GM12878 (cell line): ENCODE measurements around the gene PSMC3IP. TPM values are rescaled to one million over a fixed set of nuclear protein-coding genes. Genes with fewer than 3 reads are reported as not detected.

Experiments
- ATAC-seq: fragments of 200-7000 bp; cut with Tn5 transposase; 3 replicates; pipeline ENCODE4 v1.9.1; 2020; ENCODE audit warnings: mild to moderate bottlenecking, moderate library complexity
- BruUV-seq: library from RNA; stranded (reverse); fragments of 400-500 nt; replicated peaks from 2 replicates; lab custom pipeline; 2021; lab: Mats Ljungman, UMichigan
- CTCF ChIA-PET: fragments of 300-600 bp; sonication (Branson Sonifier 250); formaldehyde crosslinking; extraction: SDS; loops from one replicate; lab custom pipeline; 2021; ENCODE audit warnings: inconsistent platforms; lab: Yijun Ruan, JAX
- POLR2A ChIA-PET: fragments of 350-600 bp; formaldehyde crosslinking; extraction: SDS; loops from one replicate; lab custom pipeline; 2021; ENCODE audit warnings: inconsistent platforms; lab: Charles Lee
- RAD21 ChIA-PET: fragments of 300-600 bp; sonication (Branson Sonifier 250); formaldehyde crosslinking; loops from one replicate; lab custom pipeline; 2023; ENCODE audit warnings: antibody characterized with exemption; ENCODE audit not compliant: unreplicated experiment; lab: Charles Lee
- SMC1A ChIA-PET: fragments of 300-600 bp; sonication (Branson Sonifier 250); formaldehyde crosslinking; loops from one replicate; lab custom pipeline; 2023; ENCODE audit not compliant: unreplicated experiment, uncharacterized antibody; lab: Charles Lee
- DNase-seq: peaks from one replicate; pipeline ENCODE4 v3.0.0-alpha.2; 2011; ENCODE audit warnings: low read depth, low spot score
- FAIRE-seq: peaks from 3 replicates; lab custom pipeline; 2011; peaks lifted over from hg19 to GRCh38; lab: Jason Lieb, UNC
- H2AFZ ChIP-seq: 2 replicates; pipeline ENCODE4 v1.6.0; 2011; ENCODE audit warnings: low read depth, low read length, control low read depth; ENCODE audit not compliant: control insufficient read depth
- H3K27ac ChIP-seq: 2 replicates; pipeline ENCODE4 v1.5.1; 2011; ENCODE audit warnings: control low read depth; ENCODE audit not compliant: control insufficient read depth, insufficient read depth
- H3K27me3 ChIP-seq, 2 experiments: replicated peaks in 1 of 2; 2 replicates each; pipeline versions ENCODE4 v1.6.0 to v1.6.1; 2011; ENCODE audit warnings: low read length in 1 of 2; ENCODE audit not compliant: control insufficient read depth in 2 of 2, insufficient read depth in 2 of 2
- H3K36me3 ChIP-seq, 2 experiments: 2 replicates each; pipeline ENCODE4 v1.5.1; 2011; ENCODE audit warnings: low read length in 1 of 2; ENCODE audit not compliant: control insufficient read depth in 2 of 2, insufficient read depth in 2 of 2
- H3K4me1 ChIP-seq: 2 replicates; pipeline ENCODE4 v1.6.1; 2011; ENCODE audit warnings: mild to moderate bottlenecking, low read length, moderate library complexity, mixed read lengths; ENCODE audit not compliant: control insufficient read depth, insufficient read depth
- H3K4me2 ChIP-seq: 2 replicates; pipeline ENCODE4 v1.6.0; 2011; ENCODE audit warnings: control low read depth; ENCODE audit not compliant: control insufficient read depth, insufficient read depth
- H3K4me3 ChIP-seq: fragments of 200-600 bp; sonication (generic); 2 replicates; pipeline ENCODE4 v1.5.1; 2016
- H3K79me2 ChIP-seq: 2 replicates; pipeline ENCODE4 v1.6.0; 2011; ENCODE audit warnings: low read length; ENCODE audit not compliant: control insufficient read depth, insufficient read depth
- H3K9ac ChIP-seq: 2 replicates; pipeline ENCODE4 v1.8.0; 2011; ENCODE audit warnings: low read length, control low read depth, mixed read lengths; ENCODE audit not compliant: control insufficient read depth, insufficient read depth
- H3K9me3 ChIP-seq: replicated peaks from 3 replicates; pipeline ENCODE4 v1.5.1; 2011; ENCODE audit warnings: mild to moderate bottlenecking, low read length; ENCODE audit not compliant: control insufficient read depth, insufficient read depth
- H4K20me1 ChIP-seq: 2 replicates; pipeline ENCODE4 v1.6.0; 2011; ENCODE audit not compliant: control insufficient read depth, insufficient read depth
- DPF2 ChIP-seq: fragments of 450-650 bp; IDR thresholded peaks from 2 replicates; pipeline ENCODE4 v1.6.1; 2017; ENCODE audit warnings: mild to moderate bottlenecking
- EZH2 ChIP-seq: IDR thresholded peaks from 2 replicates; pipeline ENCODE4 v1.6.1; 2012; ENCODE audit warnings: low read depth, mild to moderate bottlenecking, control low read depth, inconsistent platforms, low read length, borderline replicate concordance; ENCODE audit not compliant: control insufficient read depth
- HCFC1 ChIP-seq: fragments of 150-350 bp; IDR thresholded peaks from 2 replicates; pipeline ENCODE4 v1.6.1; 2014; ENCODE audit warnings: low read length
- HDAC6 ChIP-seq: fragments of 200-600 bp; sonication (generic); IDR thresholded peaks from one replicate; pipeline ENCODE4 v1.8.0; 2017; ENCODE audit warnings: antibody characterized with exemption; ENCODE audit not compliant: unreplicated experiment
- IRF3 ChIP-seq: fragments of 450-650 bp; IDR thresholded peaks from 2 replicates; pipeline ENCODE4 v1.6.1; 2014; ENCODE audit warnings: mild to moderate bottlenecking
- KAT2A ChIP-seq: conservative IDR thresholded peaks from 2 replicates; pipeline ENCODE4 v1.6.1; 2011; ENCODE audit warnings: low read depth, low read length; ENCODE audit not compliant: control insufficient read depth
- MYB ChIP-seq: fragments of 150-350 bp; IDR thresholded peaks from 2 replicates; pipeline ENCODE4 v1.6.1; 2014; ENCODE audit warnings: mild to moderate bottlenecking, low read depth, low read length, borderline replicate concordance
- RB1 ChIP-seq: fragments of 450-650 bp; formaldehyde crosslinking; IDR thresholded peaks from 2 replicates; pipeline ENCODE4 v1.6.1; 2017; ENCODE audit warnings: mild to moderate bottlenecking, borderline replicate concordance
- RELA ChIP-seq: fragments of 450-650 bp; IDR thresholded peaks from 2 replicates; pipeline ENCODE4 v1.8.0; 2014; ENCODE audit warnings: borderline replicate concordance; ENCODE audit not compliant: partially characterized antibody
- RUNX3 ChIP-seq: IDR thresholded peaks from 2 replicates; pipeline ENCODE4 v1.6.1; 2012; ENCODE audit warnings: low read length, inconsistent platforms
- SPI1 ChIP-seq: IDR thresholded peaks from 2 replicates; pipeline ENCODE4 v1.6.1; 2011; ENCODE audit warnings: low read depth, mild to moderate bottlenecking, low read length, moderate library complexity, borderline replicate concordance; ENCODE audit not compliant: insufficient read depth
- SUZ12 ChIP-seq: fragments of 200-600 bp; sonication (generic); IDR thresholded peaks from one replicate; pipeline ENCODE4 v1.6.1; 2018; ENCODE audit warnings: antibody characterized with exemption, mild to moderate bottlenecking; ENCODE audit not compliant: unreplicated experiment
- YY1 ChIP-seq: IDR thresholded peaks from 2 replicates; pipeline ENCODE4 v1.6.1; 2011; ENCODE audit warnings: low read depth, mild to moderate bottlenecking, low read length
- ZNF207 ChIP-seq: fragments of 450-650 bp; IDR thresholded peaks from 2 replicates; pipeline ENCODE4 v1.6.1; 2014; ENCODE audit warnings: antibody characterized with exemption, mild to moderate bottlenecking, borderline replicate concordance
- ZZZ3 ChIP-seq: IDR thresholded peaks from 2 replicates; pipeline ENCODE4 v1.6.1; 2011; ENCODE audit warnings: low read depth; ENCODE audit not compliant: control insufficient read depth, insufficient read length
- WGBS: methylation state at CpG from one replicate; pipeline ENCODE4 v1.1.6; 2016; ENCODE audit warnings: low lambda C conversion rate; ENCODE audit not compliant: insufficient replicate concordance, insufficient coverage; ENCODE audit errors: missing lambda C conversion rate; 5-methylcytosine and 5-hydroxymethylcytosine counted together
- in situ Hi-C: fragments of 300-500 bp; cut with MboI; formaldehyde crosslinking; loops from 9 replicates; pipeline ENCODE4 v1.14.3; 2018; ENCODE audit warnings: mixed read lengths
- intact Hi-C: fragments of 100-400 bp; cut with micrococcal nuclease; formaldehyde crosslinking; loops from one replicate; pipeline ENCODE4 v1.14.2; 2022; ENCODE audit not compliant: unreplicated experiment
- polyA plus RNA-seq, 11 experiments: library from polyadenylated mRNA; depleted of rRNA in 4 of 11; unstranded in 6 of 11; stranded (reverse) in 5 of 11; fragments of >200 nt; fragmentation: Nextera tagmentation in 4 of 11; fragmentation: Illumina TruSeq in 1 of 11; extraction: Ambion mirVana in 4 of 11; extraction: Trizol in 1 of 11; gene quantifications; 1 replicate in 1 of 11; 2 replicates in 10 of 11; pipeline versions ENCODE4 v1.2.1 to v1.2.3, GENCODE V29; 2011 to 2016; ENCODE audit warnings: inconsistent platforms in 2 of 11, missing spikeins in 2 of 11, low read depth in 1 of 11
- total RNA-seq, 4 experiments: library from RNA; depleted of rRNA in 3 of 4; stranded (reverse); fragments of >200 nt in 3 of 4; fragmentation: Illumina TruSeq in 1 of 4; extraction: Trizol in 1 of 4; gene quantifications; 2 replicates each; pipeline versions ENCODE4 v1.2.1 to v1.2.3, GENCODE V29; 2013 to 2021
- TF ChIP-seq, protein P1 (sequence below): fragments of 450-650 bp; IDR thresholded peaks from 2 replicates; pipeline ENCODE4 v1.6.1; 2017; ENCODE audit warnings: mild to moderate bottlenecking, low read depth, inconsistent platforms; ENCODE audit not compliant: poor library complexity, severe bottlenecking
- TF ChIP-seq, protein P2 (sequence below): fragments of 450-650 bp; IDR thresholded peaks from 2 replicates; pipeline ENCODE4 v1.6.1; 2017; ENCODE audit warnings: mild to moderate bottlenecking

PSMC3IP gene
- total and polyA plus RNA-seq, 10 of the 15 experiments (the other 5 are each of a cell fraction or from before 2014, with no cell fraction given): 6.8 to 34.5 (median 17.7) TPM

DNA sequence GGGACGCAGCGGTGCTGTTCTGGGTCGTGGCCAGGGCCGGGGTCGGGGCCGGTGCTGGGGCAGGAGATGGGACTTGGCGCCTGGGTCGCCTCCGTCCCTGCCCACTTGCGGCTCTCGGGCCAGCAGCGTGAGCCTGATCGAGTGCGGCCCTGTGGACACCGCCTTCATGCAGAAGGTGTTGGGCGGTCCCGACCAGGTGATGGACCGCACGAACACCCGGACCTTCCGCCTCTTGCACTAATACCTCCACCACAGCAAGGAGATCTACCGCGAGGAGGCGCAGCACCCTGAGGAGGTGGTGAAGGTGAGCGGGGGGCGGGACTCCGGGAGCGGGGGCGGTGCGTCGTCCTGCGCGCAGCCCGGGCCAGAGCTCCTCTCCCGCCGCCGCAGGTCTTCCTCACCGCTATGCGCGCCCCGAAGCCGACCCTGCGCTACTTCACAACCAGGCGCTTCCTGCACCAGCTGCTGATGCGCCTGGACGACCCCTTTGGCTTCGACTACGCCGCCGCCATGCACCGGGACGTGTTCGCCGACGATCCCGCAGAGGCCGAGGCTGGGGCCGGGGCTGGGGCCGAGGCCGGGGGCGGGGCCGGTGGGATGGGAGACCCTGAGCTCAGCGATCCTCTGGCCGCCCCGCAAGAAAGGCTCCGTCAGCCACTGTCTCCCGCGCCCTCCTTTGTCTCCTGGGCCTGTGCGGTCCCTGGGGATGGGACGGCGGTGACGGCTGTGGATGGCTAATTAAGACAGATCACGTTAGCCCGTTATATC is 29.3 kb downstream of the PSMC3IP start:
- peak; percentile 96 for ATAC-seq
- intact Hi-C loops: loop anchor here (5.0 kb wide), 1 partner anchor 214 kb away; the partner anchor contains the start of gene RAMP2
- H3K4me2 ChIP-seq: peak overlapping the region; percentile 92
- TF ChIP-seq ZNF207 (no peak), EZH2 (no peak), HDAC6 (no peak), DPF2 (peak; percentile 46; the same call in 1 of the 2 replicates), IRF3 (no peak), KAT2A (no peak), RUNX3 (peak; percentile 66), MYB (no peak), SUZ12 (no peak), RELA (no peak), RB1 (no peak), HCFC1 (no peak; the same call in 1 of the 2 replicates), ZZZ3 (no peak), YY1 (0 out of 2 replicates have a peak, but pooled peaks have one; percentile 48), SPI1 (no peak)
- TF ChIP-seq, protein P1, sequence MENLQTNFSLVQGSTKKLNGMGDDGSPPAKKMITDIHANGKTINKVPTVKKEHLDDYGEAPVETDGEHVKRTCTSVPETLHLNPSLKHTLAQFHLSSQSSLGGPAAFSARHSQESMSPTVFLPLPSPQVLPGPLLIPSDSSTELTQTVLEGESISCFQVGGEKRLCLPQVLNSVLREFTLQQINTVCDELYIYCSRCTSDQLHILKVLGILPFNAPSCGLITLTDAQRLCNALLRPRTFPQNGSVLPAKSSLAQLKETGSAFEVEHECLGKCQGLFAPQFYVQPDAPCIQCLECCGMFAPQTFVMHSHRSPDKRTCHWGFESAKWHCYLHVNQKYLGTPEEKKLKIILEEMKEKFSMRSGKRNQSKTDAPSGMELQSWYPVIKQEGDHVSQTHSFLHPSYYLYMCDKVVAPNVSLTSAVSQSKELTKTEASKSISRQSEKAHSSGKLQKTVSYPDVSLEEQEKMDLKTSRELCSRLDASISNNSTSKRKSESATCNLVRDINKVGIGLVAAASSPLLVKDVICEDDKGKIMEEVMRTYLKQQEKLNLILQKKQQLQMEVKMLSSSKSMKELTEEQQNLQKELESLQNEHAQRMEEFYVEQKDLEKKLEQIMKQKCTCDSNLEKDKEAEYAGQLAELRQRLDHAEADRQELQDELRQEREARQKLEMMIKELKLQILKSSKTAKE: no peak
- TF ChIP-seq, protein P2, sequence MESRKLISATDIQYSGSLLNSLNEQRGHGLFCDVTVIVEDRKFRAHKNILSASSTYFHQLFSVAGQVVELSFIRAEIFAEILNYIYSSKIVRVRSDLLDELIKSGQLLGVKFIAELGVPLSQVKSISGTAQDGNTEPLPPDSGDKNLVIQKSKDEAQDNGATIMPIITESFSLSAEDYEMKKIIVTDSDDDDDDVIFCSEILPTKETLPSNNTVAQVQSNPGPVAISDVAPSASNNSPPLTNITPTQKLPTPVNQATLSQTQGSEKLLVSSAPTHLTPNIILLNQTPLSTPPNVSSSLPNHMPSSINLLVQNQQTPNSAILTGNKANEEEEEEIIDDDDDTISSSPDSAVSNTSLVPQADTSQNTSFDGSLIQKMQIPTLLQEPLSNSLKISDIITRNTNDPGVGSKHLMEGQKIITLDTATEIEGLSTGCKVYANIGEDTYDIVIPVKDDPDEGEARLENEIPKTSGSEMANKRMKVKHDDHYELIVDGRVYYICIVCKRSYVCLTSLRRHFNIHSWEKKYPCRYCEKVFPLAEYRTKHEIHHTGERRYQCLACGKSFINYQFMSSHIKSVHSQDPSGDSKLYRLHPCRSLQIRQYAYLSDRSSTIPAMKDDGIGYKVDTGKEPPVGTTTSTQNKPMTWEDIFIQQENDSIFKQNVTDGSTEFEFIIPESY: peak; percentile 71; the same call in 1 of the 2 replicates

More for the DNA sequence above, 29.3 kb downstream of the PSMC3IP start:
- ChIA-PET RAD21 (interaction anchor here (0.6 to 2.0 kb wide), 12 partner anchors 11 to 450 kb away, joined by 3 to 11 read pairs (median 4); partner anchors contain the start of genes BECN1, NAGLU, PLEKHH3 and PSMC3IP), CTCF (interaction anchor here (0.6 to 3.0 kb wide), 22 partner anchors 9 to 300 kb away, joined by 3 to 21 read pairs (median 4); partner anchors contain the start of genes MLX, NAGLU, PLEKHH3 and PSMC3IP), SMC1A (interaction anchor here (0.7 to 2.0 kb wide), 9 partner anchors 10 to 276 kb away, joined by 3 to 11 read pairs (median 4); partner anchors contain the start of genes BECN1, MLX and NAGLU), POLR2A (interaction anchor here (1.0 to 1.6 kb wide), 5 partner anchors 12 to 107 kb away, joined by 3 to 11 read pairs (median 4); partner anchors contain the start of genes NAGLU and PSMC3IP)
- no TSS peak for BruUV-seq
- Histone ChIP-seq H2AFZ (peak overlapping the region; percentile 75), H3K36me3 (no peaks in the 10 kb centered on the region; a peak in 2 of 4 replicates), H3K27ac (no peak overlapping the region), H3K9me3 (no peaks in the 10 kb centered on the region), H3K79me2 (no peaks in the 10 kb centered on the region), H3K4me1 (peaks cover 11% of the 10 kb centered on the region), H3K27me3 (no peaks in the 10 kb centered on the region), H4K20me1 (no peaks in the 10 kb centered on the region), H3K9ac (peak overlapping the region; percentile 56), H3K4me3 (peak overlapping the region; percentile 58)
- FAIRE-seq: peak; percentile 41
- in situ Hi-C loops: no loop called here
- 41% methylated on average over 60 of the region's 74 CpGs for WGBS
- no peak for DNase-seq
